Renal cortex interstitium (tissue), 11 donors: ENCODE results near the gene NUCB2. TPM values are rescaled to one million over a fixed set of nuclear protein-coding genes. Genes with fewer than 3 reads are reported as not detected.

Experiments used
- DNase-seq, 11 donors: peaks; one replicate each; pipeline ENCODE4 v3.0.0-alpha.2; 2013; ENCODE audit warnings: low read depth in 9 of 11, low spot score in 4 of 11; ENCODE audit errors: extremely low read depth in 1 of 11
- polyA plus RNA-seq, 3 donors: library from polyadenylated mRNA; unstranded; fragments of 120-200 nt; gene quantifications; one replicate each; pipeline ENCODE4 v1.2.1, GENCODE V29; 2013; ENCODE audit not compliant: insufficient read length in 3 of 3

The NUCB2 gene
- polyA plus RNA-seq, 3 donors, result 73.3 to 82.5 (median 75.3) TPM

GRCh38 chr11:17298302-17298701, 21.8 kb downstream of the NUCB2 start:
- no peak for DNase-seq

- no peak for DNase-seq
Measured at GRCh38 chr11:17300372-17300771, 23.8 kb downstream of the NUCB2 start.

- no peak for DNase-seq
Measured at GRCh38 chr11:17313349-17314231, 37.1 kb downstream of the NUCB2 start.

- DNase-seq, result peak in 7 of 11 donors; percentile 1 to 19 (median 2)
Measured at GRCh38 chr11:17314232-17314547, 37.7 kb downstream of the NUCB2 start.

GRCh38 chr11:17314904-17315426, 38.4 kb downstream of the NUCB2 start:
- no peak for DNase-seq

- DNase-seq, result no peak
Measured at GRCh38 chr11:17328871-17329494, 52.4 kb downstream of the NUCB2 start.

GRCh38 chr11:17331669-17332068, 55.1 kb downstream of the NUCB2 start:
- no peak for DNase-seq

GRCh38 chr11:17333799-17334586, 57.5 kb downstream of the NUCB2 start:
- DNase-seq, result no peak

GRCh38 chr11:17343257-17343656, 66.7 kb downstream of the NUCB2 start:
- no peak for DNase-seq

GRCh38 chr11:17343907-17344306, 67.4 kb downstream of the NUCB2 start:
- DNase-seq, result no peak

GRCh38 chr11:17347676-17348075, 71.1 kb downstream of the NUCB2 start:
- DNase-seq, result no peak

- no peak for DNase-seq
Measured at GRCh38 chr11:17350455-17351171, 74.1 kb downstream of the NUCB2 start.

- no peak for DNase-seq
Measured at GRCh38 chr11:17351172-17351509, 74.6 kb downstream of the NUCB2 start.

GRCh38 chr11:17351510-17352176, 75.1 kb downstream of the NUCB2 start, which contains the start of gene NCR3LG1:
Gene NCR3LG1, plus strand, starts transcription at chr11:17351800. Its CDS starts 170 bp downstream, at chr11:17351970.
- peak in 6 of 11 donors; percentile 20 to 33 (median 26) for DNase-seq

GRCh38 chr11:17352950-17353820, 76.6 kb downstream of the NUCB2 start:
- peak in 9 of 11 donors; percentile 49 to 69 (median 56) for DNase-seq

GRCh38 chr11:17353821-17354600, 77.5 kb downstream of the NUCB2 start:
- no peak for DNase-seq

- peak in 7 of 11 donors; percentile 23 to 67 (median 56) for DNase-seq
Measured at GRCh38 chr11:17354601-17354991, 78.1 kb downstream of the NUCB2 start.
